Mononuclear cell (primary cell): ENCODE data around the gene PRKCE. TPM values are rescaled to one million over a fixed set of nuclear protein-coding genes. Genes with fewer than 3 reads are reported as not detected.

Experiments used
- H3K27me3 ChIP-seq: 2 replicates; pipeline ENCODE4 v1.6.0; 2011; ENCODE audit warnings: low read length, control low read depth; ENCODE audit not compliant: insufficient read depth
- H3K4me1 ChIP-seq: 2 replicates; pipeline ENCODE4 v1.5.1; 2011; ENCODE audit warnings: mild to moderate bottlenecking, low read length, control low read depth; ENCODE audit not compliant: insufficient read depth
- H3K4me3 ChIP-seq: 2 replicates; pipeline ENCODE4 v1.5.1; 2011; ENCODE audit warnings: mild to moderate bottlenecking, low read length, moderate library complexity
- H3K9me3 ChIP-seq: 2 replicates; pipeline ENCODE4 v1.5.1; 2011; ENCODE audit warnings: low read depth, mild to moderate bottlenecking, control low read depth, low read length
- total RNA-seq: library from RNA; depleted of rRNA; stranded (reverse); fragments of >200 nt; gene quantifications from one replicate; pipeline ENCODE4 v1.2.3, GENCODE V29; 2012

PRKCE gene
- total RNA-seq, 1 donor = 13.6 TPM

DNA sequence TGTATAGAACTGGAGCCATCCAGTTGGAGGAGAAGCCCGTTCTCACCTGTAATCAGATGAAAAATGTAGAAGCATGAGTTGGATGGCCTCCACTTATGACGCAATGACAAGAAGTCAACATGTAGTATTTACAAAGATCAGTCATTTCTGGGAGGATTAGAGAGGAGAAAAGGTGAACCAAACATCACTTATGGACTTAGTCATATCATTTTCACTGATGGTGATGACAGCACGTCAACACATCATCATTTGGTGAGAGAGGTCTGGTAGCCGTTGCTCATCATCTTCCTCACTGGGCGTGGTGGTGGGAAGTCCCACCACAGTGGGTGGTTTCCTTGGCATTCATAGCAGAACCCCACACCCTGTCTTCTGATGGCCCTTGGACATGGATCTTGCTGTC is 381.5 kb downstream of the PRKCE start:
- no peaks in the 10 kb centered on the region for H3K27me3 ChIP-seq
- no peak overlapping the region for H3K4me3 ChIP-seq
- no peaks in the 10 kb centered on the region for H3K4me1 ChIP-seq
- no peaks in the 10 kb centered on the region for H3K9me3 ChIP-seq

DNA sequence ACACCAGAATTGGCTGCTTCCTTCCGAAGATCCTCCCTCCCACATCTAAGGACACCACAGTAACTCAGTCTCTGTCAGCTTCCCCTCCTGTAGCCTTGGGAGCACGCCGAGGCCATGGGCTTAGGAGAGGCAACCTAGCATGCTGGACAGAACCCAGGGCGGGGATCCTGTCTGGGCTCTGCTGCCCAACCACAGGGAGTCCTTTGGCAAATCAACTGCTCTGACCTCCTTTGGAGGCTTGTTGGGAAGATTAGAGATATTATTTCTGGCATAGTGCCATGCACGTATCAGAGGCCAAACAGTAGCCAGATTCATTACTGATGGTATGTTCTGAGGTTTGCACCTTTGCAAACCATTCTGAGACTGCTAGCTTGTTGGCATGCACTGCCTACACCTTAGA is 383.1 kb downstream of the PRKCE start:
- H3K4me1 ChIP-seq = no peaks in the 10 kb centered on the region
- no peak overlapping the region for H3K4me3 ChIP-seq

DNA sequence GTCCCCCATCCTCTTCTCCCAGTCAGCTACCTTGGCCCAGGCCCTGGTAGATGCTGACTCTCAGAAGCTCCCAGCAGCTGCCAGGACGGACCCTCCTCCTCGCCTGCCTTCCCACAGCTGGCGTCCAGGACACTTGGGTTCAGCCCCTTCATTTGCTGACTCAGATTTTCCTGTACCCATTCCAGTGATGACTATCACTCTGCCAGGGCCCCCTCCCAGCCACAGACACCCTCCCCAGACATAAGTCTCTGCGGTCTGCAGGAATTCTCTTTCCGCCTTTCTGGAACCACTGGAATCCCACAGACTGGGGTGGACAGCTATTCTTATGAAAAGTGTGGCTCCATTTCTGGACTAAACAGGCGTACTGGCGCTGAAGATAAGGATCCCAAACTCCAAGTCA is 385.5 kb downstream of the PRKCE start:
- Histone ChIP-seq H3K4me1 (no peaks in the 10 kb centered on the region), H3K27me3 (no peaks in the 10 kb centered on the region), H3K4me3 (no peak overlapping the region), H3K9me3 (no peaks in the 10 kb centered on the region)

More for the DNA sequence above, 383.1 kb downstream of the PRKCE start:
- Histone ChIP-seq H3K9me3 (no peaks in the 10 kb centered on the region), H3K27me3 (no peaks in the 10 kb centered on the region)

DNA sequence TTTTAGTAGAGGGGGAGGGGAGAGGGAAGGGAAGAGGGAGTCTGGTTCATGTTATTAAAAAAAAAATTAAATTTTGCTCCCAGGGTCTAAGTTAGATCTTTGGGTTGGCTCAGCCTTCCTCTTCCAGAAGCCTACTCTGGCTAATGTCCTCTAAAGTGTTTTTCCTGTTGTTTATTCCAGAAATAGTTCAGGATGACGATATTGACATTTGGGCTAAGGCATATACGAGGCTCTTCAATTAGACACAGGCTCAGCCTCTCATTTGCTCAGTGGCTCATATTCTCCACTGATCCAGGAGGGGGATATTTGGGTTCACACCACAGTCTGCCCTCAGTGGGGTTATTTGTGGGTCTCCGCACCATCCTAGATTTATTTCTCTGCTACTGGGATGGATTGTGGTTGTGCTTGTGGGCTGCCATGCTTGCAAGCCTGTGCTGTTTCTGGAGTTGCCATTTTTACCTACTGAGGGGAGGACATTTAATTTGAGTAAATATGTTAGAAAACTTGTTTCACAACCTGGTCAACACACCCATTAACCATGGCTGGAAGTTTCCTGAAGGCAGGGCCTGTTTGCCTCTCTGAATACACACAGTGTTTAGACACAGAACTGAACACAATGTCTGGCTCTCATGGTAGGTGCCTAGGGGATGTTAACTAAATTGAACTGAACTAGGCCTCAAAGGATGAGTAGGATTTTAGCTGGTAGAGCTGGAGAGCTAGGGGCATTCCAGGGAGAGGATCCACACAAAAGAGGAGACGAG is 388.2 kb downstream of the PRKCE start:
- H3K27me3 ChIP-seq = no peaks in the 10 kb centered on the region
- H3K4me3 ChIP-seq = no peak overlapping the region
- H3K9me3 ChIP-seq = no peaks in the 10 kb centered on the region
- H3K4me1 ChIP-seq = no peaks in the 10 kb centered on the region

DNA sequence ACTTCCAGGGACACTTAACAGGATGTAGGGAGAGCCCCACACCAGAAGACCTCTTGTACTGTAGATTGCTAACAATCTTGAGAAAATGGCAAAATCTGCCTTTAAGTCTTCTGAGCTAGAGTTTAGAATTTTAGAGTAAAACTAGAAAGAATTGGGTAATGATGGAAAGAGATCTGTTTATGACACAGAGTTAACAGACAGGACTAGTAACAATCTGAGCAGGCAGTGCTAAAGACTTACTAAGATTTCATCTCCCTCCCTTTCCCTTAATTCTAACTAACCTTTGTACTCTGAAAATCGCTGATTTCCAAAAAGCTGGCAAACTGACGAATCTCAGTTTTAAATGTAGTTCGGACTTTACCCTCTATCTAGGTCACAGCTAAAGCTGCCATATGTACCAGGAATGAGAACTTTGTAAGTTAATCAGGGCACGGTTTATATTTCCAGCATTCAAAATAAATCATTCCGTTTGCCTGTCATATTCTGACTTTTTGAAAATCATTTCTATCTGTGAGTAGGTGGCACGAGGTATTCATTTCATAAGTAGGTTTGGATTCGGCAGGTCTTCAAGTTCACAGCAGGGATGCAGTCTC is 389.2 kb downstream of the PRKCE start:
- H3K27me3 ChIP-seq = no peaks in the 10 kb centered on the region
- H3K4me3 ChIP-seq = no peak overlapping the region

DNA sequence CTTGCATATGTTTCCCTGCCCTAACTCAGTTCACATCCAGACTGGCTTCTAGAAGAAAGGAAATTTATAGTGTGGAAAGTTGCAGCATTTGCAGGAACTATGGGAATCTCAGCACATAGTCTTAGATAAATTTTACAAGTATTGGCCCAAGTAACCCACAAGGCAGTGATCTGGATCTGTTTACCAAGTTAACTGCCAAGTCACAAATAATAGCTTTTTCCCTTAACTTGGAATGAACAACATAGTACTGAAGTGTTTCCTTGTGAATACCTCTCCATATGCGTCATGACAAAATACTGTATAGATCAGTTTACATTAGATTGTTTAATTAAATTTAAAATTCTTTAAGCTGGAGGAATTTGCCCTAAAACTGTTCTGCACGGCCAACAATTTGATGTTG is 390.0 kb downstream of the PRKCE start:
- no peaks in the 10 kb centered on the region for H3K4me1 ChIP-seq
- no peak overlapping the region for H3K4me3 ChIP-seq
- H3K9me3 ChIP-seq = no peaks in the 10 kb centered on the region
- H3K27me3 ChIP-seq = no peaks in the 10 kb centered on the region

More for the DNA sequence above, 389.2 kb downstream of the PRKCE start:
- H3K9me3 ChIP-seq = no peaks in the 10 kb centered on the region
- H3K4me1 ChIP-seq = no peaks in the 10 kb centered on the region

DNA sequence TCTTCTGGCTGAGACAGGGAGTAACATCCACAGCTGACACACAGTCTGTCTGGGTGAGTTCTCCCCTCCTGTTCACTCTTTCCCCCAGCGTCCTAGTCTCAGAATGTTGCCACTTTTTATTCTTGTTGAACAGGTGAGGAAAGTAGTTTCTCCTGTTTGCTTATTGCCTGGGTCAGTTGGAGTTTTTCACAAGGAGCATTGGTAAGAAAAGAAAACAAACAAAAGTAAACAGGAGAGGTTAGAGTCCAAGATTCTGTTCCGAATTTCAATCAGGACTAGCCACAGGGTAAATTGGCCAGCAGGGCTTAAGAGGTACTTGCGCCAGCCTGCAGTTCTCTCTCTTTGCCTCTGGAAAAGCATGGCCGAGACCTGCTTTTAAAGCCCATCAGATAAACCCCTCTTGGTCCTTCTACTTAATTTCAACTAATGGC is 390.7 kb downstream of the PRKCE start:
- Histone ChIP-seq H3K4me1 (no peaks in the 10 kb centered on the region), H3K4me3 (no peak overlapping the region), H3K27me3 (no peaks in the 10 kb centered on the region)

DNA sequence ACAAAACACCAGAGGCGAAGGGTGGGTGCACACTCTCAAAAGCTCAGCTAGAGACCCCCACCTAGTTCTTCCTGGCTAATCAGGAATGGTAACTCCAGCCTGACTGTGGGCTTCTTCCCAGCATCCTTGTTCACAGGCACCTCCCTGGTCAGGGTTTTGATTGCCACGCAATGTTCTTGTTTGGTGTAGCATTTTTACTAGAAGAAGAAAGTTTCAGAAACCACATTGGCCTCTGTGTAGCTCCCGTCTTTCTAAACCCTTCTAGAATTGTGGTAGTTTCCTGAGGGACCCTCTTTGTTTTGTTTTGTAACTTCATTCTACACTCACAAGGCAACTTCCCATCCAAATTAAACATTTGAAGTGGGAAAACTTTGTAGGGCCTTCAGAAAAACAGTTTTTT is 391.2 kb downstream of the PRKCE start:
- Histone ChIP-seq H3K4me3 (no peak overlapping the region), H3K9me3 (no peaks in the 10 kb centered on the region), H3K4me1 (no peaks in the 10 kb centered on the region), H3K27me3 (no peaks in the 10 kb centered on the region)

More for the DNA sequence above, 390.7 kb downstream of the PRKCE start:
- H3K9me3 ChIP-seq = no peaks in the 10 kb centered on the region

DNA sequence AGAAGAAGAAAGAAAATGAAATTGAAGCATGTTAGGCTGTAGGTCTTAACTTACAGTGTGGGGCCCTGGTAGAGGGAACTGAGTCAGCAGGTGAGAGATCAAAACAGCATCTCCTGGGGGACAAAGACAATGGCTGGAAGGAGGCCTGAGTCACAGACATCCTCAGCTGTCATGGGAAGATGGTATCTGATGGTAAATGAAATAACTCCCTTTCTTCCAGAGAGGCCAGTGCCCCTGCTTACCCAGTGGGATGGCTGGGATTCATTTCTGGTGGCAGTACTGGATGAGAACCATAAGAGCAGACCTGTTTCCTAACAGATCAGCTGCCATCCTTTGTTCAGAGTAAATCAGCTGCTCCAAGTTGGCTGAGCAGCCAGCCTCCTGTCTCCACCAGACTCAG is 394.4 kb downstream of the PRKCE start:
- no peaks in the 10 kb centered on the region for H3K27me3 ChIP-seq
- H3K9me3 ChIP-seq = no peaks in the 10 kb centered on the region
- no peak overlapping the region for H3K4me3 ChIP-seq
- no peaks in the 10 kb centered on the region for H3K4me1 ChIP-seq

DNA sequence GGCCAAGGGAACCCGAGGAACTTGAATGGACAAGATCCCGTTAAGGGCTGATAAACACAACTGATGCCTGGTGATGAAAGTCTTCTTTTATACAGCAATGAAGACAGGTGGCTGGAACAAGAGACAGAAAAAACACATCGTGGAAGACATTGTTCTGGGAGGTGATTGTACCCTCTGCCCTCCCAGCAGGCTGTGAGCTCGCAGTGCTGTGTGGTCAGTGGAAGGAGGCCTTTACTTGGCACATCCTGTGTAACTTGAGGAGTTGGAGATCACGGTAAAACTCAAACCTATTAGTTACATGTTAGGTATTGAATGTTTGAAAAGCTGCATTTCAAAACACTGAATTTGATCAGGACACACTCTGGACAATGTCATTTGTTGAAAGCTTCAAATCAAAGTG is 395.8 kb downstream of the PRKCE start:
- Histone ChIP-seq H3K27me3 (no peaks in the 10 kb centered on the region), H3K4me3 (no peak overlapping the region), H3K9me3 (no peaks in the 10 kb centered on the region), H3K4me1 (no peaks in the 10 kb centered on the region)

DNA sequence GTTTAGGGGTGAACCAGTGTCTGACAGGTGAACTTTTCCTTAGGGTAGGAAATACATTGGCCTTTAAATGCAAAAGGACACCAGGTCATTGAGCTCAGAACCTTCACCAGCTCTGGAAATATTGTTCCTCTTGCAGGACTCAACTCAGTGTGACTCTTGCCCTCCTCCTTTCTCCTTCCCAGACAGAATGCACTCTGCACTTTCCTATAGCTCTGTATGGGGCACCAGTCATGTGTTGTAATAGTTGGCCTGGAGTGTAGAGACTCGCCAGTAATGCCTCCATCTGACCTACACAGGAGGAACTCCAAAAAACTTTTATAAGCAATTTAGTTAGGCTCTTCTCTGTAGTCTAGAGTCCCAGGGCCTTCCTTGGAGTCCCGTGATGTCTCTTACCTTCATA is 397.2 kb downstream of the PRKCE start:
- no peaks in the 10 kb centered on the region for H3K9me3 ChIP-seq

DNA sequence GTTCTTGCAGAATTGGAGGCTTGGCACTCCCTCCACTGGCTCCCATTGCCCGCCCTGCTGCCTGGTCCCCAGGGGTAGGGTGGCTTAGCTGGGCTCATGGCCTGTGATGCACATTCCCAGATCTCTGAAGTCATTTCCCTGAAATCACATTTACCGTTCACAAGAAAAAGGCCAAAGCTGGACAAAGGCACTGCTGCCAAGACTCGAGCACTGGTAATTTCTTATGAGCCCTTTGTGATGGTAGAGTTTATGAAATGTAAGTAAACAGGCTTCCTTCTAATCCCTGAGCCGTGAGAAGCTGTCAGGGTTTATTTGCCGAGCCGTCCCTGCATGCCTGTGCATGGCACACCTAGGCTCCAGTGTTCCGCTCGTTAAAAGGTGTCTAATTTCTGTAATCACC is 398.6 kb downstream of the PRKCE start:
- no peak overlapping the region for H3K4me3 ChIP-seq
- H3K27me3 ChIP-seq = no peaks in the 10 kb centered on the region
- H3K9me3 ChIP-seq = no peaks in the 10 kb centered on the region
- peaks cover 7% of the 10 kb centered on the region for H3K4me1 ChIP-seq

More for the DNA sequence above, 397.2 kb downstream of the PRKCE start:
- Histone ChIP-seq H3K4me3 (no peak overlapping the region), H3K4me1 (peaks cover 7% of the 10 kb centered on the region), H3K27me3 (no peaks in the 10 kb centered on the region)

DNA sequence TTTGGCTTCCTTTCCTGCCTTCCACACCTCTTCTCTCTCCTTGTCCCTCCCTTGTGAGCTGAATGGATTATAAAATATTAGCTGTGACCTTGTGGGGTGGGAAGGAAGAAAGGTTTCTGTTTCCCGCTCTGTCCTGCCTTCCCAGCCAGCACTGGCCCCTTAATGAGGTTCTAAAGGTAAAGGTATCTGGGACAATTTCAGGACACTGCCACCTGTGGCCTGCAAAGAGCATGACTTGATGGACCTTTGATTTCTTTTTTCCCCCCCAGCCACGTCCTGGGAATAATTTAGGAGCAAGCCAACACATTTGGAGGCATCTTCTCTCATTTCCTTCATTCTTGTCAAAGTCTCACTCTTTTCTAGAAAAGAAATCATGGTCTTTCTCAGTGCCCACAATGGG is 399.0 kb downstream of the PRKCE start:
- no peaks in the 10 kb centered on the region for H3K9me3 ChIP-seq
- no peak overlapping the region for H3K4me3 ChIP-seq
- H3K27me3 ChIP-seq = no peaks in the 10 kb centered on the region
- H3K4me1 ChIP-seq = peaks cover 7% of the 10 kb centered on the region

DNA sequence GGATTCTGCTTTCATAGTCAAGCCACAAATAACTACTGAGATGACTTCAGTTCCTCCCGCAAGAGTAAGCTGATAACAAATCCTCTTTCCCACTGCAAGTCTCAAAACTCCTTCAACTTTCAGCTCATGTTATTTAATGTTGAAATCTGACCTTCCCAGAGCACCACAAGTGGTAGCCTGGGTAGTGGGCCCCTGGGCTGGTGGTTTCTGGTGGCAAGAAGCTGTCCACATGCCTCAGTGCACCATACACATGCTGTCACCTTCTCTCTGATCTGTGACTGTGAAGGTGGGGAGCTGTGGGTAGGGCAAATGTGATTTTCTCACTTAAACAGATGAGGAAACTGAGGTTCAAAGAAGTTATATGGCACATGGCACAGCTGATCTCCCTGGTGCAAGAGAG is 399.6 kb downstream of the PRKCE start:
- Histone ChIP-seq H3K27me3 (no peaks in the 10 kb centered on the region), H3K4me3 (no peak overlapping the region), H3K9me3 (no peaks in the 10 kb centered on the region), H3K4me1 (peaks cover 7% of the 10 kb centered on the region)

DNA sequence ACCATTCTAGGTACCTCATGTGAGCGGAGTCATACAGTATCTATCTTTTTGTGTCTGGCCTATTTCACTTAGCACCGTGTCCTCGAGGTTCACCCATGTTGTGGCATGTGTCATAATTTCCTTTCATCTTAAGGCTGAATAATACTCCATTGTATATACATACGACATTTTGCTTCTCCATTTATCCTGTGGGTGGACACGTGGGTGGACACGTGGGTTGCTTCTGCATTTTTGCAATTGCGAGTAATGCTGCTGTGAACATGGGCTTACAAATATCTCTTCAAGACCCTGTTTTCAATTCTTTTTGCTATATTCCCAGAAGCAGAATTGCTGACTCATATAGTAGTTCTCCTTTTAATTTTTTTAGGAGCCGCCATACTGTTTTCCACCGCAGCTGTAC is 402.1 kb downstream of the PRKCE start:
- Histone ChIP-seq H3K9me3 (no peaks in the 10 kb centered on the region), H3K4me1 (peaks cover 7% of the 10 kb centered on the region), H3K27me3 (no peaks in the 10 kb centered on the region), H3K4me3 (no peak overlapping the region)

DNA sequence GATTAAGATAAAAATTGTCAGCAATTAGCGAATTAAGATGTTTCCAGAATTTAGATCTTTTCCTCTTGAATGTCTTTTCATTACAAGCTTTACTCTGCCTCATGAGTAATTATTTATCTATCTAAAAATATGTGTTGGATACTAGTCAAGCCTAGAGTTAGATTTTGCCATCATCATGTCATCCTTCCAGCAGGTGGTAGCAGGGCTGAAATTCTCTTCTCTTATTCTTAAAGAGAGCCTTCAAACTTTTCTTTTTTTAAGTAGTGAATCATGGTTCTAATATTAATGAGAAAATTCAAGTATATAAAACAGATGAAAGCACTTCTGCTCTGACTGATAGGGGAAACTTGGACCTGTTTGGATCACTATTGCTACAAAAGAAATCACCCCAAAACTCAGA is 405.1 kb downstream of the PRKCE start:
- Histone ChIP-seq H3K9me3 (no peaks in the 10 kb centered on the region), H3K4me1 (peaks cover 7% of the 10 kb centered on the region), H3K4me3 (no peak overlapping the region), H3K27me3 (no peaks in the 10 kb centered on the region)
